ENCODE data around the gene ZGRF1.

DNA sequence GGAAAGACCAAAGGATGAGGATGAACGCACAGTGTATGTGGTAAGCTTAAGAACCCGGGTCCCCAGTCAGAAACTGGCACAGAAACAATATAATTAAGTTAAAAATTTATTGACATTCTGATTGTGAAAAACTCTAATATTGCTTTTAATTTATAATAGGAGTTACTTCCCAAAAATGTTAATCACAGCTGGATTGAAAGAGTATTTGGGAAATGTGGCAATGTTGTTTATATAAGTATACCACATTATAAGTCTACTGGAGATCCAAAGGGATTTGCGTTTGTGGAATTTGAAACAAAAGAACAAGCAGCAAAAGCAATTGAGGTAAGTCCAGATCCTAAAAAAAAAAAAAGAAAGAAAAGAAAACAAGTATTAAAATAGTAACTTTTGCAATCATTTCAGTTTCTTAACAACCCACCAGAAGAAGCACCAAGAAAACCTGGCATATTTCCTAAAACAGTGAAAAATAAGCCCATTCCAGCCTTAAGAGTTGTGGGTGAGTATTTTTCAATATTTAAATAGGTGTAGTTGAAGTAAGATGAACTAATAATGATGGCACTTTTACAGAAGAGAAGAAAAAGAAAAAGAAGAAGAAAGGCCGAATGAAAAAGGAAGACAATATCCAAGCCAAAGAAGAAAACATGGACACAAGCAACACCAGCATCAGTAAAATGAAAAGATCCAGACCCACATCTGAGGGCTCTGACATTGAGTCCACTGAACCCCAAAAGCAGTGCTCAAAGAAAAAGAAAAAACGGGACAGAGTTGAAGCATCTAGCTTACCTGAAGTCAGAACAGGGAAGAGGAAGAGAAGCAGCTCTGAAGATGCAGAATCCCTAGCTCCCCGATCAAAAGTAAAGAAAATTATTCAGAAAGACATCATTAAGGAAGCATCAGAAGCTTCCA lies 10.2 kb upstream of the ZGRF1 start:
- TF ChIP-seq EP300 (IDR thresholded peaks at IDR 0.05) = no peak
- no peak for TF ChIP-seq POLR2AphosphoS5 (IDR thresholded peaks at IDR 0.05)
